ENCODE measurements around the gene LANCL2.
"Not testable (repeated sequence)": the region's sequence is repeated elsewhere in the genome, so short reads cannot be mapped to it uniquely, and the experiment has no call there.

LANCL2 gene, protein sequence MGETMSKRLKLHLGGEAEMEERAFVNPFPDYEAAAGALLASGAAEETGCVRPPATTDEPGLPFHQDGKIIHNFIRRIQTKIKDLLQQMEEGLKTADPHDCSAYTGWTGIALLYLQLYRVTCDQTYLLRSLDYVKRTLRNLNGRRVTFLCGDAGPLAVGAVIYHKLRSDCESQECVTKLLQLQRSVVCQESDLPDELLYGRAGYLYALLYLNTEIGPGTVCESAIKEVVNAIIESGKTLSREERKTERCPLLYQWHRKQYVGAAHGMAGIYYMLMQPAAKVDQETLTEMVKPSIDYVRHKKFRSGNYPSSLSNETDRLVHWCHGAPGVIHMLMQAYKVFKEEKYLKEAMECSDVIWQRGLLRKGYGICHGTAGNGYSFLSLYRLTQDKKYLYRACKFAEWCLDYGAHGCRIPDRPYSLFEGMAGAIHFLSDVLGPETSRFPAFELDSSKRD

DNA sequence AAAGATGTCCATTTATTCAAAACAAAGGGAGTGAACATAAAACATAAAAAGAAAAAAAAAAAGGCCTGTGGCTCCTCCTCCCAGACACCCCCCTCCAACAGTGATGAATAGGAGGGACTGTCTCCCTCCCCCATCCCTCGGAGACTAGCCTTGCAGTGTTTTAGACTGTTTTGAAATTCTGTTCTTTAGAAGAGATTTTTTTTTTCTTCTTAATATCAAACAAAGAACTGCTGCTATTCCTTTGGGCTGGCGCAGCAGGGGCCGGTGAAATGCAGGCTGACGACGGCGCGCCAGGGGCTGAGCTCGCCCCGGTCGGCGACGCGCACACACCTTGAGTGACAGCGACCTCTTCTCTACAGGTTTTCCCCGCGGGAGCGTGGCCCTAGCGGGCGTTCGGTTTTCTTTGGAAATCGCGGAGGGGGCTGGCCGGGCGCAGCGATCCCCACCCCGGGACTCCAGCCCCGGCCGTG is at the start of gene LANCL2:
Gene LANCL2, plus strand, starts transcription at position 133 of the 470 bp plus-strand sequence. CDS start 689 bp downstream, outside the sequence.
- in situ Hi-C loops (cut with HindIII; ENCODE audit: low sequenced_read_pairs) = no loop called here

DNA sequence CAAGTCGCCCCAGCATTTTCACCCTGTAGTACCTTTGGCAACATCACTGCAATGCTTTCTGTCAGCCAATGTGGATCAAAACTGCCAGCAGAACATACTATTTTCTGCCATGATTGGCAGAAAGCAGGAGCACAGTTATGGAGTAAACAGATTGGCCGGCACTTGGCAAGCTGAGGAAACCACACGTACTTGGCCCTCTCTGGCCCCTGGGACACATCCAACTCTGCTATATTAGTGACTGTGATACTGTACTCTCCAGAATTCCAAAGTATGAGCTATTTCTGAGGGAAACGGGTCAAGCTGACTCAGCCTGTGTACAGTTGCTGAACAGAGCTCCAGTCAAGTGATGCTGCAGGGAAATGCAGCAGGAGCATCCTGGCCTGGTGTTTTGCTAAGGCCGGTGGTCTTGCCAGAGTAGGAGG is 39.8 kb upstream of the LANCL2 start:
- in situ Hi-C loops (cut with HindIII; ENCODE audit: low sequenced_read_pairs) = no loop called here

DNA sequence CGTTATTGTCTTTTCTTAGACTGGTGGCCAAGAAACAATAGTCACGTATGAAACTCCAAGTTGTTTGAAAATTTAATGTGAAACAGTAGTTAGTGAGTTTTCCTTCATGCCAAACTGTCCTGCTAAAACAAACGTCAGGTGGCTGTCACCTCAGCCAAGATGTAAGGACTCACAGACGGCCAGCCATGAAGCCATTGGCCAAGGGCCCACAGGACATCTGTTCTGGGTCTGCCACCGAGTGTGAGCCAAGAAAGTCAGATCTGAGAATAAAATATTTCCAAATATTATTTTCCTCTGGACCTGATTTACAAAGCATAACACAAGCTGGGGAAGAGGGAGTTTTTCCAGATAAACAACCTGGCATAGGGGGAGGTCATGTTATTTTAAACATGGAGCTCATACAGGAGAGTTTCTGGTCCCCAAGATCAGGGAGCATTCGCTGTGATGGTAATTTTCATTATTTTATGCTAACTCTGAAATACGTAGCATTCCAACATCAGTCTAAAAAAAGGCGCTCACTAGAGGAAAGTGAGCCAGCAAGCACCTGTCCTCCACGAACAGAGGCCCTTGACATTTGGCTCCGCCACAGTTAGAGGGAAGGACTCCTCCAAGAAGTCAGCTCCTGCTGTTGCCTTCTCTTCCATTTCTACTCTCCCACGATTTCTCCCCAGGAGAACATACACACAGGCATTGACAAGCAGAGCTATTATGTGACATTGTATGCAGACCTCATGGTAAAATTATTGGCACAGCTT is 38.9 kb upstream of the LANCL2 start:
- in situ Hi-C loops (cut with HindIII; ENCODE audit: low sequenced_read_pairs) = no loop called here

DNA sequence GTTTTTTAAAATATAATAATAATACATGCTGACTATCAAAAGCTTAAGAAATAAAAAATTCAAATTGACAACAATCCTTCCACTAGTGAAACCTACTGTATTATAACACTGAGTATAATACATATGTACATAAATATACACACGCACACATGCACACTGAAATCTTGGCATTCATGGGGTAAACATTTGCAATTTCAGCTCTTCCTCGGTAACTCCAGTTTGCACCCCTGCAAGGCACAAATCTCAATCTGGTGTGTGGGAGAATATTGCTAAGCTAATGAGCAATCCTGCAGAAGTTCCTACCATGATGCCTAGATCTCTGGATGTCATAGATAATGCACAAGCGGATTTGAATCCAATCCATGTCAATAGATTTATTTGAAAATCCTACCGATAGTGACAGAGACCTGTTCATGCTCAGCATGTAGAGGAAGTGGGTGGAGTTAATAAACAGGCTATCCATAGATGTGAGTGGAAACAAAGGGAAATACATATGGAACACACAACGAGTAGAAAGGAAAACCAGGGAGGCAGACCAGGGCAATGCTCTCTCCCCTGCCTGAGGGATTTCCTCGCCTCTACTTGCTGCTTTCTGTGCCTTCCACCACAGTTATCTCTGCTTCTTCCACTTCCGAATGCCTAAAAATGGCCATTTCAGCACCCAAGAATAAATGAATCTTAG is 38.1 kb upstream of the LANCL2 start:
- in situ Hi-C loops (cut with HindIII; ENCODE audit: low sequenced_read_pairs) = no loop called here

DNA sequence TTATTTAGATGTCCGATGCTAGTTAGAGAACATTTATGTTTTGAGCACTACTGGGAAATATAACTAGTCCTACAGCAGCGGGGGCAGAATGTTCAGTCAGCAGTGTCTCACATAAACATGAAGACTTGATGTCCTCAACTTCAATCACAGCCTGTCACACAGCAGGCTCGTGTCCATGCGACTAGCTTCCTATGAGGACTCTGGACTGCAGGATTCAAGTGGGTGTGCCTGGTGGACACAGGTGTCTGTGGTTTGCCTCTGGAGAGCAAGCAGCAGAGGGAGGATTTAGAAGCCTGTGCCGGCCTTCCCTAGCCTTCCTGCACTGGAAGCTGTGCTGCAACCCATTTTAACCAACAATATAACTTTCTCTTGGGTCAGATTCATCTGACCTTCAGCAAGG is 30.0 kb upstream of the LANCL2 start:
- in situ Hi-C loops (cut with HindIII; ENCODE audit: low sequenced_read_pairs) = no loop called here

DNA sequence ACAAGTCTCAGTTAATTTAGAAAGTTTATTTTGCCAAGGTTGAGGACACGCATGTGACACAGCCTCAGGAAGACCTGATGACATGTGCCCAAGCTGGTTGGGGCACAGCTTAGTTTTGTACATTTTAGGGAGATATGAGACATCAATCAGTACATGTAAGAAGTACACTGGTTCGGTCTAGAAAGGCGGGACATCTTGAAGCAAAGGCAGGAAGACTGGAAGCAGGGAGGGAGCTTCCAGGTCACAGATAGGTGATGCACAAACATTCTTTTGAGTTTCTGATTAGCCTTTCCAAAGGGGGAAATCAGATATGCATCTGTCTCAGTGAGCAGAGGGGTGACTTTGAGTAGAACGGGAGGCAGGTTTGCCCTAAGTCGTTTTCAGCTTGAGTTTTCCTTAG is 29.4 kb upstream of the LANCL2 start:
- in situ Hi-C loops (cut with HindIII; ENCODE audit: low sequenced_read_pairs) = no loop called here

DNA sequence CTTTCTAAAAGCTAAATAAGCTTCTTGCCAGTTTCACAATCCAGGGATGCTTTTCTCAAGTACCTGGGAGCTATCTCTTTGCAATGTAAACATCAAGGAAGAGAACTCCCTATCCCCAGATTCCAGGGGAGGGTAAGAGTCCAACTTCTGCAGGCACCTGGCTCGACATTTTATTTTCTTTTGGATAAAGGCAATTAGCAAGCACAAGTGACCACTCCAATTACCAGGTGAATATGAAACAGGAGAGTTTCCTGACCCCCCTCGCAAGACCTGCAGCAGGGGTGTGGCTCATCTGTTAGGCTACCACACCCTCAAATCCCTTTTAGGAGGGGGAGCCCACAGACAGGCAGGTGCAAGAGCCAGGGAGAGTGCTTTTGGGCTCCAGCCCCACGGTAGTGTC is 28.6 kb upstream of the LANCL2 start:
- in situ Hi-C loops (cut with HindIII; ENCODE audit: low sequenced_read_pairs) = no loop called here

DNA sequence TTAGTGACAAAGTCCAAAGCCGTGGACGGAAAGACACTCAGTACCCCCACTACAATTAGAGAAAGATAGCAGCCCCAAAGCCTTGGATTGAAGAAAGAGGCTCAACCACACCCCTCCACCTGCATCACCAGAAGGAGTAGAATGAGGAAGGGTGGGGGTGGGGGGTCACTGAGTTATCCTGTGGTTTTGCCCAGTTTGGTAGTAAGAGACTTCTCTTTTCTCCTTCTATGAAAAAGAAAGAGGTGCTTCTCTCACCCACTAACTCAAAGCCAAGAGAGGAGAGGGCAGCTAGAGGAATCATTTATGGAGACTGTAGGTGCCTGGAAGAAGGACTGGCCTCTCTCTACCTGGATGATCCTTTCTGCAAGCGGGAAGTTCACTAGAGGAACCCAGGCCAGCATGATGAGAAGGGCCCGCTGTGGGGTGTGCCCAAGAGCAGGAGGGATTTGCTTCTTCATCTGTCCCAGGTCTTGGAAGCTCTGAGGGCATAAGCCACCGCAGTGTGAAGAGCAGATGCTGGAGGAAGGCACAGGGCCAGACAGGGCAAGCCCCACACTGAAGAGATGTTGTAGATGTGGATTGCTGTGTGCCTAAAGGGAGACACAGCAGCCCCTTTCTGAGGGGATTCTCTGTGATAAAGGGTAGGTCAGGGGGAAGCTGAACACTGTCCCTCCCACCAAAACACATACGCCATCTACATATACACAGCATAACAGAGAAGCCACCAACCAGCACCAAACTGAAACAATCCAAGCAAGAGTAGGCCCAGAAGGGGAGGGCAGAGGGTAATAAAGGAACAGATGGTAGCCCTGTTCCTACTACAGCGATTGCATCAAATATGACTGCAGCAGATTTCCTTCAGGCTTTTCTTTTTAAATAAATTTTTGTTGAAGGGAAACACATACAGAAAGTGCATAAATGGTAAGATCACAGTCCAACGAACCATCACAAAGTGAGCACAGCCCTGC is 25.8 kb upstream of the LANCL2 start:
- in situ Hi-C loops (cut with HindIII; ENCODE audit: low sequenced_read_pairs) = no loop called here

DNA sequence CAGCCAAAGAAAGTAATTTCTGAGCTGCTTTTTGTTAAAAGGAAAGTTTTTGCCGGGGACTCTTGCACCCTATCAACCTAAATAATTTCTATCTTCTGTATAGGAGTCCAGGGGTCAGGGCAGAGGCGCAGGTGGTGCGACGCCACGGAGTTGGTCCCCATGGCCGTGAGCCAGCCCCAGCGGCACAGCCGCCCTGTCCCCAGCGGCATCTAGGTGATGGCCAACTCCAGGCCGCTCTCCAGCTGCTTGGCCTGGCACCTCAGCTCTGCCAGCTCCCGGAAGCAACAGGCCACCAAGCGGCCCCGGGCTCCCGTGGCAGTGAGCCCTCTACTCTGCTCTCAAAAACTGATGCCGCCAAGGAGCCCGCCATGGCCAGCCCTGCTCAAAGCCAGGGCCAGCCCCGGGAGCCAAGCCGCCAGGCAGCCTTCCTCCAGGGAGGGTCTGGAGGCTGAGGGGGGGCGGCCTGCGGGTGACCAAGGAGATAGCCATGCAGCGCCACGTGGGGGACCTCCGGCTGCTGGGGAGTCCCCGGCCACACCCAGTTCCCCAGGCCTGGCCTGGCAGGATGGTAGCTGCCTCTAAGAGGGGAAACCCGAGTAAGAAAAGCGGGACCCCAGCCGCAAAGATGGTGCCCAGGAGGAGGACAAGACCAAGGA is 22.8 kb upstream of the LANCL2 start:
- in situ Hi-C loops (cut with HindIII; ENCODE audit: low sequenced_read_pairs) = no loop called here

DNA sequence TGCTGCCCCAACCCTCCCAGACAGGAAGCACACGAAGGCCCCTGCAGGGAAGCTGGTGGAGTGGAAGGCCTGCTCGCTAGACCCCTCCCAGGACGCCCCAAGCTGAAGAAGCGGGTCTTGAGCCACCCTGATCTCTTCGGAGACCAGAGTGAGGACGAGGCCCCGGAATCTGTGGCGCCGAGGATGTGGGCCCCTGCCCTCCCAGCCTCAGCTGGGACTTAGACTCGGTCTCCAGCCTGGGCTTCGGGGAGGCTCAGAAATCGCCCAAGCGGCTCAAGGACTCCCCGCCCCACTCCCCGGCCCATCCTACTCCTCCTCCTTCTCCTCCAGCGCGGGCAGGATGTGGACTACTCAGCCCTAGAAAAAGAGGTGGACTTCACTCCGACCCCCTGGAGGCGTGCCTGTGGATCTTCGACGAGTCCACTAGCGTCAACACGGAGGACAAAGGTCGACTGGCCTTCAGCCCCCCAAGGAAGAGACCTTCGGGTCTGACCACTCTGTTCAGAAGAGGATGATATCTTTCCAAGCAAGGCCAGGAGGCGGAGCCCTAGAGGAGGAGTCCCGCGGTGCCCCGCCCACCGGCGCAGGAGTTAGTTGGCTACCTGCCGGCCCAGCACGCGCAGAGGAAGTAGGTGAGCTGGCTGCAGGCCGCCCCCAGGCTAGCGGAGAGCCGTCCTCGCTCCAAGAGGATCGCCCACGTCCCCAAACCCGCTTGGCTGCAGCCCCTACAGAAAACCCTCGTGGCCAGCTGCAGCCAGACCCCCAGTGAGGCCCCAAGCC is 21.9 kb upstream of the LANCL2 start:
- in situ Hi-C loops (cut with HindIII; ENCODE audit: low sequenced_read_pairs) = no loop called here

DNA sequence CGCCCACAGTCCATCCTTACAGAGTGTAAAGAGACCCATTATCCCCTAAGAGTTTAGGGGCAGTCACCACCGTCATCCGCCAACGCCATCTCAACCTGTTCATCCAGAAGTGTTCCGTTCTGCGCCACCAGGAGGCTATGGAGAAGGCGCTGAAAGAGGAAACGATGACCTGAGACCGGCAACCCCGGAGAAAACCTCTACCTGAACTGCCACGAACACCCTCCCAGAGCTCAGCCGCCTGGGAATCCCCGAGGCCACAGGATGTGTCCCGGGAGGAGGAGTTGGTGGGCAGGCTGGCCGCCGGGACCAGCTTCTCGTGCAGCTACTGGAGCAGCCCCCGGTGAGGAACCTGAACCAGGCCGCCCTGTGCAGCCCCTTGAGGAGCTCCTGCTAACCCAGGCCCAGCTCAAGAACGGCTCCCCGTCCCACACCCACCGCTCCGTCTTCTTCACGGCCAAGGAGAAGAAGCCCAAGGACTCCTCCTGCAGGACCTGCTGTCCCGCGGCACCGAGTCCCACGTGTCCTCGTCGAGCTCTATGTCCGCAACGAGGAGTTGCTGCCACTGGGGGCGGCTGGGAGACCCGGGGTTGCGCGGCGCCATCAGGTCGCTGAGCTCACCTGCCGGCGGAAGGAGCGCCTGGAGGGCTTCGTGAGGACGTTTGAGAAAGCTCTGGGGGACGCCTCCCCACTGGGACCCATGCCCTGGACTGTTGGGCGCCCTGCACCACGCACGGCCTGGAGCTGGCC is 21.1 kb upstream of the LANCL2 start:
- in situ Hi-C loops (cut with HindIII; ENCODE audit: low sequenced_read_pairs) = no loop called here

DNA sequence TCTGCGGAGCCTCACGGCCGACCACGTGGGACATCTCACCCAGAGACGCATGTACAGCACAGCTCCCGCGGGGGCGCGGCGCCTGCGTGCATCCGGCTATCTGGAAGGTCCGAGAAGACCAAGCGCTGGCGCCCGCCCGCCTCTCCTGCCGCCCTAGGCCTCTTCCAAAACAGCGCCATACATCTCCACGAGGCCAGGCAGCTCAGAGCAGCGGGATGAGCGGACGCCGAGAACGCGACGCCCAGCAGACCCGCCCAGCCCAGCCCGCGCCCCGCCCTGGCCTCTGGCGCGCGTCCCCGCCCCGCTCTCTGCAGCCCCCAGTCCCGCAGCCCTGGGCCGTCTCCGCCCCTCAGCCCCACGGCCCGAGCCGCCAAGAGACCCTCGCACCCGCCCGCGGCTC is 20.3 kb upstream of the LANCL2 start:
- in situ Hi-C loops (cut with HindIII; ENCODE audit: low sequenced_read_pairs) = no loop called here

DNA sequence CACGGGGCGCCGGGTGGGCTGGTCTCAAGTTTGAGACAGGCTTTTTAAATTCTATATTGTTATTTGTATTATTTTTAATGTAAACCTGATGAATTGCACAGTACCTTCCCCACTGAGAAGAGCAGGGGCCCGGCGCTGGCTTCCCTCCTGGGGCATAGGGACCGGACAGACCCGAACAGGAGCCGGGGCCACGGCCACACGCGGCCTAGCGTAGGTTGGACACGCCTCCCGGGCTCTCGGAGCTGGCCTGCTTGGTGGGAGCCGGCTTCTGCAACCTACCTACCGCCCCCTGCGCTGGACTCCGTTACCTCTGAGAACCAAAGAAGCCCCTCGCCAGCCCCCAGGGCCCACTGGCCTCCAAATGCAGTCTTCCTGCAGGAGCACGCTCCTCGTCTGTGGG is 19.8 kb upstream of the LANCL2 start:
- in situ Hi-C loops (cut with HindIII; ENCODE audit: low sequenced_read_pairs) = no loop called here

DNA sequence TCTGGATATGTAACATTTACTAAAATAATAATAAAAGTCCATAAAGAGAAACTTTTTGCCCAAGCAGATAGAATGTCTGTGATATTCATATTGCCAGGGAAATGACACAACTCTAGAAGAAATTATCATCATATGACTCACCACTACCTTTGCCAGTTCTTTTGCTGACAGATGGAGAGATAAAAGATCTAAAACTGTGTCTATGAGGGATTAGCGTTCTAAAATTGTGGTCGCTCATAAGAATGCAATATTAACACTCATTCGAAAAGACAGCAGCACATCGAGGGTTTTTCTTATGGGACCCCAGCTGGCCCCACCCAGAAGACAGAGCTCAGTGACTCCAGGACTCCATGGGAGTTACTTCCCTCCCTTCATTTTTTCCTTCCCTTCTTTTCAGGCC is 16.6 kb upstream of the LANCL2 start:
- in situ Hi-C loops (cut with HindIII; ENCODE audit: low sequenced_read_pairs) = no loop called here

DNA sequence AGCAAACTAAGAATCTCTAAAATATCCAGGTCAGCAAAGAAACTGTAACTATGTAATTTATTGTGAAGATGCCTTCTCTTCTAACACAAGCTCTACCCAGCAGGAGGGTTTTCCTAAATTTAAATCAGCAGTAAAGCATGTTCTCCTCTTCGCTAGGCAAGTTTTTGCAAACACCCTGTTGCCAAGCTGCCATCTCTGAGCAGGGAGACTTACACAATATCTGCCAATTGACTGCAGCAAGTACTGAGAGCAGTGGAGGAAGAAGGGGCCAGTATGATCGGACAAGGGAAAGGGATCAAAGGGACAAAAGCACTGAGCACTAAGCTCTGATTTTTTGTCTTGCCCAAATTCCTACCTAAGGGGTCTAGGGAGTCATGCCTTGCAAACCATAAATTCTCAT is 16.0 kb upstream of the LANCL2 start:
- in situ Hi-C loops (cut with HindIII; ENCODE audit: low sequenced_read_pairs) = no loop called here

DNA sequence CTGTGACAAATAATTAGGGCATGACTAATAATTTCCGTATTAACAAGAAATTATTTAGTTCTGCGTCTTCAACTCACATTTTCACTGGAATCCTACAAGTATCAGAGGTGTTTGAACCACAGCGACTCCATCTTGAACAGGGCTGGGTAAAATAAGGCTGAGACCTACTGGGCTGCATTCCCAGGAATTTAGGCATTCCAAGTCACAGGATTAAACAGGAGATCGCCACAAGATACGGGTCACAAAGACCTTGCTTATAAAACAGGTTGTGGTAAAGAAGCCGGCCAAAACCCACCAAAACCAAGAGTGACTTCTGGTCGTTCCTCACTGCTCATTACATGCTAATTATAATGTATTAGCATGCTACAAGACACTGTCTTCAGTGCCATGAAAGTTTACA is 14.9 kb upstream of the LANCL2 start:
- in situ Hi-C loops (cut with HindIII; ENCODE audit: low sequenced_read_pairs) = no loop called here

DNA sequence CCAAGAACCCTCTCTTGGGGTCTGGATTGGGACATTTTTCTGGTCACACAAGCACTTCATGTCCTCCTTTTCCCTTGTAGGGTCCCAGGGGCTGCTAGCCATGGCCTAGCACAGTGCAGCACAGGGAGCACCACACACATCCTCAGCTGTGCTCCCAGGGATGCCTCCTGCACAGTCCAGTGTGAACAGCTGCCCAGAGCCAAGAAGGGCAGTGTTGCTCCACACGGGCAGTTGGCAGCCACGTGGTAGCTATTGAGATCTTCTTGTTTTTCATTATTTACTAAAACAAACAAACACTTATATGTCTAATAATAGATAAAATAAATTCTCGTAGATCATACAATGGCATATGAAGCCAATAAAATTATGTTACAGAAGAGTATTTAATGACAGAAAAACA is 13.9 kb upstream of the LANCL2 start:
- in situ Hi-C loops (cut with HindIII; ENCODE audit: low sequenced_read_pairs) = no loop called here

DNA sequence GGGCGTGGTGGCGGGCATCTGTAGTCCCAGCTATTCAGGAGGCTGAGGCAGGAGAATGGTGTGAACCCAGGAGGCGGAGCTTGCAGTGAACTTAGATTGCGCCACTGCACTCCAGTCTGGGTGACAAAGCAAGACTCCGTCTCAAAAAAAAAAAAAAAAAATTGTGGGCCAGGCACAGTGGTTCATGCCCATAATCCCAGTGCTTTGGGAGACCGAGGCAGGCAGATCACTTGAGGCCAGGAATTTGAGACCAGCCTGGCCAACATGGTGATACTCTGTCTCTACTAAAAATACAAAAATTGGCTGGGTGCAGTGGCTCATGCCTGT is 12.2 kb upstream of the LANCL2 start:
- in situ Hi-C loops (cut with HindIII; ENCODE audit: low sequenced_read_pairs) = not testable (repeated sequence)

DNA sequence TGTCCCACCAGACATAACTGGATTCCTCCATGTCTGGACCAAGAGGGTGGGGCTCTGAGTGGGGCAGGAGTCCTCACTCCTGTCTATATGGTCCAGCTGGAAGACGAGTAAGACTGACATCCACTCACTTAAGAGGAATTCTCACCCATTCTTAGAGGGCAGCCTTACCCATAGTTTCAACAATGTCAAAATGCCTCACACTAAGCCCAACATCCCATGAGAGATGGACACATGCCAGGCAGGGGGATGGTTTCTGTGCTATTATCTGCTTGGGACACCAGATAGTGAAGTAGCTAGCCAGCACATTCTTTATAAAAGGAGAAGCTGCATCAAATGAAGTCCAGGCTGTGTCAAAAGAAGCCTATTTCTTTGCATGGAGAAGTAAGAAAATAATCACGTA is 4.7 kb upstream of the LANCL2 start:
- in situ Hi-C loops (cut with HindIII; ENCODE audit: low sequenced_read_pairs) = no loop called here
